Endothelial cell of umbilical vein (primary cell): ENCODE data around the gene XYLT1. TPM values are rescaled to one million over a fixed set of nuclear protein-coding genes. Genes with fewer than 3 reads are reported as not detected.

Experiments used
- BruUV-seq: library from RNA; stranded (reverse); fragments of 400-500 nt; replicated peaks from 2 replicates; lab custom pipeline; 2021; lab: Mats Ljungman, UMichigan
- CTCF ChIA-PET: fragments of 300-600, 350-600 bp; sonication (Branson Sonifier 250); formaldehyde crosslinking; loops from one replicate; lab custom pipeline; 2021; ENCODE audit warnings: antibody characterized with exemption, inconsistent platforms; lab: Charles Lee
- POLR2A ChIA-PET: fragments of 300-600, 350-600 bp; sonication (Branson Sonifier 250); formaldehyde crosslinking; loops from one replicate; lab custom pipeline; 2021; ENCODE audit warnings: antibody characterized with exemption, inconsistent platforms; lab: Charles Lee
- DNase-seq: peaks from one replicate; pipeline ENCODE4 v3.0.0-alpha.2; 2011; ENCODE audit warnings: low read depth, low spot score
- FAIRE-seq: peaks from 2 replicates; lab custom pipeline; 2011; peaks lifted over from hg19 to GRCh38; lab: Jason Lieb, UNC
- H2AFZ ChIP-seq: 2 replicates; pipeline ENCODE4 v1.6.0; 2012; ENCODE audit warnings: low read depth, low read length, control low read depth, inconsistent platforms
- H3K27ac ChIP-seq: 2 replicates; pipeline ENCODE4 v1.5.1; 2011; ENCODE audit warnings: low read depth, mild to moderate bottlenecking, control low read depth, low read length, moderate library complexity; ENCODE audit not compliant: insufficient read depth
- H3K27me3 ChIP-seq, 2 experiments: 2 replicates each; pipeline versions ENCODE4 v1.6.0 to v1.6.1; 2011; ENCODE audit warnings: low read length in 2 of 2, mixed read lengths in 1 of 2; ENCODE audit not compliant: control insufficient read depth in 2 of 2, insufficient read depth in 2 of 2
- H3K36me3 ChIP-seq, 2 experiments: 2 replicates in 1 of 2; 3 replicates in 1 of 2; pipeline ENCODE4 v1.5.1; 2011; ENCODE audit warnings: low read length in 2 of 2, mild to moderate bottlenecking in 1 of 2, moderate library complexity in 1 of 2; ENCODE audit not compliant: control insufficient read depth in 2 of 2, insufficient read depth in 2 of 2; ENCODE audit errors: extremely low read depth in 1 of 2
- H3K4me1 ChIP-seq: 3 replicates; pipeline ENCODE4 v1.5.1; 2011; ENCODE audit warnings: mild to moderate bottlenecking, low read length; ENCODE audit not compliant: control insufficient read depth, insufficient read depth; ENCODE audit errors: extremely low read depth
- H3K4me2 ChIP-seq: 2 replicates; pipeline ENCODE4 v1.6.1; 2011; ENCODE audit warnings: low read length, control low read depth, mixed read lengths; ENCODE audit not compliant: insufficient read depth
- H3K4me3 ChIP-seq, 3 experiments: fragments of 200-600 bp in 1 of 3; sonication (generic), shearing (Covaris generic) in 1 of 3; replicated peaks in 1 of 3; 2 replicates each; pipeline ENCODE4 v1.5.1; 2011 to 2016; ENCODE audit warnings: control low read depth in 3 of 3, low read length in 3 of 3, mild to moderate bottlenecking in 2 of 3, inconsistent platforms in 1 of 3, low read depth in 1 of 3, moderate library complexity in 1 of 3; ENCODE audit not compliant: insufficient read depth in 1 of 3
- H3K79me2 ChIP-seq: 2 replicates; pipeline ENCODE4 v1.6.0; 2012; ENCODE audit warnings: low read length, inconsistent platforms; ENCODE audit not compliant: control insufficient read depth, insufficient read depth
- H3K9ac ChIP-seq: replicated peaks from 2 replicates; pipeline ENCODE3; 2011; ENCODE audit warnings: low read length, control low read depth; ENCODE audit not compliant: insufficient read depth; ENCODE audit errors: extremely low read depth
- H3K9me1 ChIP-seq: replicated peaks from 3 replicates; pipeline ENCODE4 v1.6.0; 2011; ENCODE audit warnings: mild to moderate bottlenecking, low read length; ENCODE audit not compliant: control insufficient read depth, insufficient read depth; ENCODE audit errors: extremely low read depth
- H3K9me3 ChIP-seq: replicated peaks from 2 replicates; pipeline ENCODE4 v1.5.1; 2012; ENCODE audit warnings: low read length, inconsistent platforms; ENCODE audit not compliant: control insufficient read depth, insufficient read depth
- H4K20me1 ChIP-seq: replicated peaks from 2 replicates; pipeline ENCODE3; 2011; ENCODE audit warnings: mild to moderate bottlenecking, low read length; ENCODE audit not compliant: control insufficient read depth, insufficient read depth; ENCODE audit errors: extremely low read depth
- EZH2 ChIP-seq: IDR thresholded peaks from 2 replicates; pipeline ENCODE4 v1.6.1; 2012; ENCODE audit warnings: borderline replicate concordance, low read depth, mild to moderate bottlenecking, moderate library complexity, low read length, inconsistent platforms; ENCODE audit not compliant: severe bottlenecking
- FOS ChIP-seq: IDR thresholded peaks from 2 replicates; pipeline ENCODE4 v1.6.1; 2011; ENCODE audit warnings: mild to moderate bottlenecking, low read length, moderate library complexity, borderline replicate concordance; ENCODE audit not compliant: insufficient read depth
- GATA2 ChIP-seq: IDR thresholded peaks from 2 replicates; pipeline ENCODE4 v1.7.0; 2011; ENCODE audit warnings: low read depth, mild to moderate bottlenecking, moderate library complexity, mixed read lengths, low read length; ENCODE audit not compliant: insufficient read length, insufficient read depth
- JUN ChIP-seq: IDR thresholded peaks from 2 replicates; pipeline ENCODE4 v1.6.1; 2011; ENCODE audit warnings: borderline replicate concordance, low read depth; ENCODE audit not compliant: insufficient read length, insufficient read depth
- MYC ChIP-seq: IDR thresholded peaks from one replicate; pipeline ENCODE4 v1.6.1; 2011; ENCODE audit warnings: mild to moderate bottlenecking, low read depth, low read length
- POLR2A ChIP-seq: IDR thresholded peaks from 2 replicates; pipeline ENCODE4 v1.6.1; 2012; ENCODE audit warnings: low read depth, mild to moderate bottlenecking, control low read depth, low read length
- POLR2AphosphoS5 ChIP-seq: IDR thresholded peaks from 2 replicates; pipeline ENCODE4 v1.6.1; 2012; ENCODE audit warnings: low read depth, mild to moderate bottlenecking, control low read depth, low read length, moderate library complexity; ENCODE audit not compliant: insufficient read depth
- dilution Hi-C: fragments of 300-500 bp; cut with MboI; formaldehyde crosslinking; loops from one replicate; pipeline ENCODE4 v1.15.0; 2019; ENCODE audit warnings: low sequenced_read_pairs; ENCODE audit not compliant: extremely low pct_ligation_motif_present
- intact Hi-C: fragments of 100-400 bp; cut with micrococcal nuclease; formaldehyde crosslinking; loops from one replicate; pipeline ENCODE4 v1.10.0; 2022
- polyA plus RNA-seq, 4 experiments: library from polyadenylated mRNA; depleted of rRNA in 3 of 4; stranded (reverse) in 3 of 4; unstranded in 1 of 4; fragments of >200 nt; gene quantifications; 2 replicates each; pipeline versions ENCODE4 v1.2.1 to v1.2.3, GENCODE V29; 2011 to 2012; ENCODE audit warnings: missing spikeins in 1 of 4
- total RNA-seq: library from RNA; stranded (reverse); gene quantifications from 2 replicates; pipeline ENCODE4 v1.2.3, GENCODE V29; 2021
- TF ChIP-seq, protein P1 (sequence below): IDR thresholded peaks from 2 replicates; pipeline ENCODE4 v1.6.1; 2011; ENCODE audit not compliant: insufficient read depth, insufficient read length
- TF ChIP-seq, protein P2 (sequence below), 2 donors: IDR thresholded peaks; 1 replicate in 1 of 2; 2 replicates in 1 of 2; pipeline ENCODE4 v1.5.1; 2011; ENCODE audit warnings: low read length in 2 of 2, mild to moderate bottlenecking in 2 of 2, moderate library complexity in 2 of 2, control low read depth in 1 of 2, inconsistent platforms in 1 of 2, low read depth in 1 of 2; ENCODE audit not compliant: insufficient read depth in 1 of 2; ENCODE audit errors: extremely low read depth in 1 of 2

The XYLT1 gene
- total and polyA plus RNA-seq, 2 donors (not counting 3 experiments of a cell fraction or from before 2014, with no cell fraction given) = 0.63 to 2.9 TPM

DNA sequence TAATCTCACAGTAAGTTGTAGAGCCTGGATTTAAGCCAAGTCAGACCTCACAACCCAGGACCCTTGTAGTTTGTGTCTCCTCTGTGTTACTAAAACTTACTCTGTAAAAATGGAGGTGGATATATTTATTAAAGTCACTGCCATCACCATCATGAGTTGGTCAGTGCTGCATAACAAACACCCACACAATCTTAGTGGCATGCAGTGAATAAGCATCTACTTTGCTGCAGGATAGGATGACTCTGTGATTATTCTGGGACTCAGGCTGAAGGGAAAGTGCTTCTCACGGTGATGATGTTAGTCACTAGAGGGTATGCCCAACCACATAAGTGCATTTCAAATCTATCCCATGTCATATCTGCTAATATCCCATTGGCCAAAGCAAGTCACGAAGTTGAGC, 398.7 kb downstream of the XYLT1 start:
- Histone ChIP-seq H4K20me1 (no peaks in the 10 kb centered on the region), H3K4me3 (no peak overlapping the region), H3K27ac (no peak overlapping the region), H3K9ac (no peak overlapping the region), H3K79me2 (no peaks in the 10 kb centered on the region), H3K4me2 (no peak overlapping the region), H2AFZ (no peak overlapping the region), H3K27me3 (no peaks in the 10 kb centered on the region), H3K9me1 (no peaks in the 10 kb centered on the region), H3K4me1 (no peaks in the 10 kb centered on the region), H3K9me3 (peaks cover 1% of the 10 kb centered on the region), H3K36me3 (no peaks in the 10 kb centered on the region)
- POLR2A ChIA-PET = no interaction called here
- dilution Hi-C loops = no loop called here
- intact Hi-C loops = no loop called here
- no peak for DNase-seq
- CTCF ChIA-PET = no interaction called here
- no peak for FAIRE-seq
- BruUV-seq = no TSS peak
- TF ChIP-seq POLR2A (no peak), FOS (no peak), EZH2 (no peak), GATA2 (no peak), MYC (no peak), JUN (no peak), POLR2AphosphoS5 (no peak)
- TF ChIP-seq, protein P1, sequence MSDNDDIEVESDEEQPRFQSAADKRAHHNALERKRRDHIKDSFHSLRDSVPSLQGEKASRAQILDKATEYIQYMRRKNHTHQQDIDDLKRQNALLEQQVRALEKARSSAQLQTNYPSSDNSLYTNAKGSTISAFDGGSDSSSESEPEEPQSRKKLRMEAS = no peak
- TF ChIP-seq, protein P2, sequence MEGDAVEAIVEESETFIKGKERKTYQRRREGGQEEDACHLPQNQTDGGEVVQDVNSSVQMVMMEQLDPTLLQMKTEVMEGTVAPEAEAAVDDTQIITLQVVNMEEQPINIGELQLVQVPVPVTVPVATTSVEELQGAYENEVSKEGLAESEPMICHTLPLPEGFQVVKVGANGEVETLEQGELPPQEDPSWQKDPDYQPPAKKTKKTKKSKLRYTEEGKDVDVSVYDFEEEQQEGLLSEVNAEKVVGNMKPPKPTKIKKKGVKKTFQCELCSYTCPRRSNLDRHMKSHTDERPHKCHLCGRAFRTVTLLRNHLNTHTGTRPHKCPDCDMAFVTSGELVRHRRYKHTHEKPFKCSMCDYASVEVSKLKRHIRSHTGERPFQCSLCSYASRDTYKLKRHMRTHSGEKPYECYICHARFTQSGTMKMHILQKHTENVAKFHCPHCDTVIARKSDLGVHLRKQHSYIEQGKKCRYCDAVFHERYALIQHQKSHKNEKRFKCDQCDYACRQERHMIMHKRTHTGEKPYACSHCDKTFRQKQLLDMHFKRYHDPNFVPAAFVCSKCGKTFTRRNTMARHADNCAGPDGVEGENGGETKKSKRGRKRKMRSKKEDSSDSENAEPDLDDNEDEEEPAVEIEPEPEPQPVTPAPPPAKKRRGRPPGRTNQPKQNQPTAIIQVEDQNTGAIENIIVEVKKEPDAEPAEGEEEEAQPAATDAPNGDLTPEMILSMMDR (IDR thresholded peaks at IDR 0.05; ENCODE audit: extremely low read depth in 1 of 2, insufficient read depth in 1 of 2, low read depth in 1 of 2, low read length in 2 of 2) = no peak
